Thyroid gland (tissue), 4 donors: ENCODE measurements around the gene ALDH3B2. TPM values are rescaled to one million over a fixed set of nuclear protein-coding genes. Genes with fewer than 3 reads are reported as not detected.
"Not testable (repeated sequence)": the region's sequence is repeated elsewhere in the genome, so short reads cannot be mapped to it uniquely, and the experiment has no call there.

Experiments used
- DNase-seq, 2 donors: peaks; one replicate each; pipeline ENCODE4 v3.0.0-alpha.2; 2019
- H3K27ac ChIP-seq, 3 donors: fragments of 200-600 bp; sonication (generic); 1 replicate in 2 of 3; 2 replicates in 1 of 3; pipeline ENCODE4 v1.5.1; 2016 to 2019; ENCODE audit warnings: mild to moderate bottlenecking in 1 of 3, moderate library complexity in 1 of 3
- H3K27me3 ChIP-seq: fragments of 200-600 bp; sonication (generic); one replicate; pipeline ENCODE4 v1.5.1; 2019
- H3K36me3 ChIP-seq, 2 donors: fragments of 200-600 bp; sonication (generic); one replicate each; pipeline ENCODE4 v1.5.1; 2016 to 2019
- H3K4me1 ChIP-seq, 2 donors: fragments of 200-600 bp; sonication (generic); one replicate each; pipeline ENCODE4 v1.5.1; 2017 to 2019
- H3K4me3 ChIP-seq, 3 donors: fragments of 200-600 bp; sonication (generic); replicated peaks in 1 of 3; 1 replicate in 2 of 3; 2 replicates in 1 of 3; pipeline ENCODE4 v1.5.1; 2016; ENCODE audit warnings: mild to moderate bottlenecking in 1 of 3
- H3K9me3 ChIP-seq: fragments of 200-600 bp; sonication (generic); one replicate; pipeline ENCODE4 v1.5.1; 2017
- CTCF ChIP-seq, 6 experiments: fragments of 200-600 bp in 3 of 6; fragments of 450-650 bp in 3 of 6; sonication (generic) in 3 of 6; IDR thresholded peaks; one replicate each; pipeline ENCODE4 v1.5.1; 2016 to 2019; ENCODE audit warnings: antibody characterized with exemption in 6 of 6, mild to moderate bottlenecking in 2 of 6, inconsistent platforms in 1 of 6, moderate library complexity in 1 of 6
- POLR2A ChIP-seq, 2 donors: fragments of 450-650 bp; IDR thresholded peaks; one replicate each; pipeline ENCODE4 v1.6.1; 2017; ENCODE audit warnings: antibody characterized with exemption in 2 of 2, mild to moderate bottlenecking in 2 of 2, moderate library complexity in 1 of 2
- WGBS, 2 donors: methylation state at CpG; one replicate each; pipeline ENCODE4 v1.1.5; 2017; 5-methylcytosine and 5-hydroxymethylcytosine counted together
- intact Hi-C: fragments of 100-400 bp; cut with DNase I; formaldehyde crosslinking; loops from one replicate; pipeline ENCODE4 v1.15.1; 2023
- total RNA-seq, 4 donors: library from RNA; depleted of rRNA; stranded (reverse); fragments of >200 nt; gene quantifications; one replicate each; pipeline ENCODE4 v1.2.3, GENCODE V29; 2016

Gene ALDH3B2
- total RNA-seq, 4 donors from 2014 or later, result 1.3 TPM; not detected in 3

- Histone ChIP-seq H3K9me3 (no peaks in the 10 kb centered on the region), H3K36me3 (no peaks in the 10 kb centered on the region), H3K4me1 (no peaks in the 10 kb centered on the region), H3K4me3 (no peak overlapping the region), H3K27ac (no peak overlapping the region), H3K27me3 (no peaks in the 10 kb centered on the region)
- intact Hi-C loops, result no loop called here
- WGBS, 2 donors, result 92 to 93% methylated on average over 28 of the region's 28 CpGs
- TF ChIP-seq CTCF (IDR thresholded peaks at IDR 0.05) (no peak), POLR2A (IDR thresholded peaks at IDR 0.05) (no peak)
- no peak for DNase-seq
Observed at GRCh38 chr11:67694875-67695555, 20.6 kb upstream of the ALDH3B2 start.

GRCh38 chr11:67691149-67691548 lies 16.7 kb upstream of the ALDH3B2 start:
- no peak overlapping the region for H3K4me3 ChIP-seq
- no peak overlapping the region for H3K27ac ChIP-seq
- H3K36me3 ChIP-seq, result no peaks in the 10 kb centered on the region
- H3K4me1 ChIP-seq, result no peaks in the 10 kb centered on the region
- H3K27me3 ChIP-seq, result no peaks in the 10 kb centered on the region
- TF ChIP-seq CTCF (IDR thresholded peaks at IDR 0.05), result no peak
- TF ChIP-seq POLR2A (IDR thresholded peaks at IDR 0.05), result no peak
- no peaks in the 10 kb centered on the region for H3K9me3 ChIP-seq
- no peak for DNase-seq
- WGBS, 2 donors, result 50 to 55% methylated on average over 2 of the region's 2 CpGs
- intact Hi-C loops, result no loop called here

GRCh38 chr11:67689178-67689577 lies 14.8 kb upstream of the ALDH3B2 start:
- Histone ChIP-seq H3K27me3 (no peaks in the 10 kb centered on the region), H3K27ac (no peak overlapping the region), H3K4me3 (no peak overlapping the region), H3K36me3 (no peaks in the 10 kb centered on the region), H3K4me1 (no peaks in the 10 kb centered on the region), H3K9me3 (no peaks in the 10 kb centered on the region)
- intact Hi-C loops, result no loop called here
- no peak for DNase-seq
- TF ChIP-seq POLR2A (IDR thresholded peaks at IDR 0.05), result no peak
- no peak for TF ChIP-seq CTCF (IDR thresholded peaks at IDR 0.05)
- WGBS, 2 donors, result 85% methylated on average over 4 of the region's 4 CpGs

GRCh38 chr11:67687986-67688385 lies 13.6 kb upstream of the ALDH3B2 start:
- no peaks in the 10 kb centered on the region for H3K9me3 ChIP-seq
- TF ChIP-seq CTCF (IDR thresholded peaks at IDR 0.05) (no peak), POLR2A (IDR thresholded peaks at IDR 0.05) (no peak)
- no peaks in the 10 kb centered on the region for H3K4me1 ChIP-seq
- no peak overlapping the region for H3K27ac ChIP-seq
- WGBS, 2 donors, result 82 to 90% methylated on average over 2 of the region's 2 CpGs
- H3K36me3 ChIP-seq, result no peaks in the 10 kb centered on the region
- no peaks in the 10 kb centered on the region for H3K27me3 ChIP-seq
- H3K4me3 ChIP-seq, result no peak overlapping the region
- DNase-seq, result no peak
- intact Hi-C loops, result no loop called here

GRCh38 chr11:67685641-67686332 lies 11.4 kb upstream of the ALDH3B2 start:
- H3K4me3 ChIP-seq, H3K4me1 ChIP-seq, H3K36me3 ChIP-seq, DNase-seq, intact Hi-C loops, H3K27me3 ChIP-seq, H3K27ac ChIP-seq, H3K9me3 ChIP-seq: not testable (repeated sequence)
- 68 to 76% methylated on average over 8 of the region's 8 CpGs for WGBS, 2 donors

GRCh38 chr11:67682126-67683034 lies 8.0 kb upstream of the ALDH3B2 start:
- H3K36me3 ChIP-seq, H3K4me1 ChIP-seq, H3K4me3 ChIP-seq, H3K27ac ChIP-seq, H3K9me3 ChIP-seq, intact Hi-C loops, DNase-seq, H3K27me3 ChIP-seq: not testable (repeated sequence)
- WGBS, 2 donors, result 66% methylated on average over 14 of the region's 14 CpGs
